ENCODE measurements around the gene NGF. TPM values are rescaled to one million over a fixed set of nuclear protein-coding genes. Genes with fewer than 3 reads are reported as not detected.

NGF gene
- total RNA-seq, 4 donors from 2014 or later = 0.42 to 1.4 (median 0.84) TPM; not detected in 1

- 71 to 91% methylated on average over 2 of the region's 2 CpGs for WGBS, 2 donors
- no peak overlapping the region for H3K4me3 ChIP-seq (ENCODE audit: low read depth, poor library complexity, severe bottlenecking)
- intact Hi-C loops (cut with DNase I; ENCODE audit: low total_unique reads) = loop anchor here (5.0 kb wide), 1 partner anchor 969 kb away; no protein-coding TSS in a partner anchor
- DNase-seq (ENCODE audit: low spot score in 2 of 2) = no peak
- TF ChIP-seq, protein P1, sequence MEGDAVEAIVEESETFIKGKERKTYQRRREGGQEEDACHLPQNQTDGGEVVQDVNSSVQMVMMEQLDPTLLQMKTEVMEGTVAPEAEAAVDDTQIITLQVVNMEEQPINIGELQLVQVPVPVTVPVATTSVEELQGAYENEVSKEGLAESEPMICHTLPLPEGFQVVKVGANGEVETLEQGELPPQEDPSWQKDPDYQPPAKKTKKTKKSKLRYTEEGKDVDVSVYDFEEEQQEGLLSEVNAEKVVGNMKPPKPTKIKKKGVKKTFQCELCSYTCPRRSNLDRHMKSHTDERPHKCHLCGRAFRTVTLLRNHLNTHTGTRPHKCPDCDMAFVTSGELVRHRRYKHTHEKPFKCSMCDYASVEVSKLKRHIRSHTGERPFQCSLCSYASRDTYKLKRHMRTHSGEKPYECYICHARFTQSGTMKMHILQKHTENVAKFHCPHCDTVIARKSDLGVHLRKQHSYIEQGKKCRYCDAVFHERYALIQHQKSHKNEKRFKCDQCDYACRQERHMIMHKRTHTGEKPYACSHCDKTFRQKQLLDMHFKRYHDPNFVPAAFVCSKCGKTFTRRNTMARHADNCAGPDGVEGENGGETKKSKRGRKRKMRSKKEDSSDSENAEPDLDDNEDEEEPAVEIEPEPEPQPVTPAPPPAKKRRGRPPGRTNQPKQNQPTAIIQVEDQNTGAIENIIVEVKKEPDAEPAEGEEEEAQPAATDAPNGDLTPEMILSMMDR (IDR thresholded peaks at IDR 0.05) = no peak
- TF ChIP-seq POLR2A (IDR thresholded peaks at IDR 0.05) = no peak
These were observed 18.3 kb upstream of the NGF start for GRCh38 chr1:115356356-115356755.

- 43 to 67% methylated on average over 2 of the region's 2 CpGs for WGBS, 2 donors
These were observed 17.0 kb upstream of the NGF start for GRCh38 chr1:115355069-115355468.

DNA sequence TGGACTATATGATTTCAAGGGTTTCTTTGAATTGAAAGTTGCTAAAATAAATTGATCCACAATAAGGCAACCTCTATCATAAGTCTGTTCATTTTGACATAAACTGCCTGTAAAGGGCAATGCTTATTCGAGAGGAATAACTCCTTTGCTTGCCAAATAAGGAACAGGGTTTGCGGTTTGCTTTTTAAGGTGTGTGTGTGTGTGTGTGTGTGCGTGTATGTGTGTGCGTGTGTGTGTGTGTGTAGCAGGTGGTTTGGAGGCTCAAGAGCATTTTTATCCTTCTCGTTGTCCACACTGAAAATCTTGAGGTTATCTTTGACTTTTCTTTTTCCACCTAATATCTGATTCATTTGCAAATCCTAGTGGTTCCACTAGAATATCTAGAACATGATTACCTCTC is 13.1 kb upstream of the NGF start:
- no peak overlapping the region for H3K4me3 ChIP-seq (ENCODE audit: low read depth, poor library complexity, severe bottlenecking)
- intact Hi-C loops (cut with DNase I; ENCODE audit: low total_unique reads) = no loop called here
- DNase-seq (ENCODE audit: low spot score in 2 of 2) = no peak
- no peak for TF ChIP-seq POLR2A (IDR thresholded peaks at IDR 0.05)
- TF ChIP-seq, protein P1 (IDR thresholded peaks at IDR 0.05) = no peak
- WGBS, 2 donors = 79 to 82% methylated on average over 5 of the region's 5 CpGs

More at GRCh38 chr1:115355069-115355468, 17.0 kb upstream of the NGF start:
- no peak for TF ChIP-seq POLR2A (IDR thresholded peaks at IDR 0.05)
- TF ChIP-seq, protein P1 (IDR thresholded peaks at IDR 0.05) = no peak
- no peak for DNase-seq (ENCODE audit: low spot score in 2 of 2)
- intact Hi-C loops (cut with DNase I; ENCODE audit: low total_unique reads) = loop anchor here (5.0 kb wide), 1 partner anchor 968 kb away; no protein-coding TSS in a partner anchor
- no peak overlapping the region for H3K4me3 ChIP-seq (ENCODE audit: low read depth, poor library complexity, severe bottlenecking)

DNA sequence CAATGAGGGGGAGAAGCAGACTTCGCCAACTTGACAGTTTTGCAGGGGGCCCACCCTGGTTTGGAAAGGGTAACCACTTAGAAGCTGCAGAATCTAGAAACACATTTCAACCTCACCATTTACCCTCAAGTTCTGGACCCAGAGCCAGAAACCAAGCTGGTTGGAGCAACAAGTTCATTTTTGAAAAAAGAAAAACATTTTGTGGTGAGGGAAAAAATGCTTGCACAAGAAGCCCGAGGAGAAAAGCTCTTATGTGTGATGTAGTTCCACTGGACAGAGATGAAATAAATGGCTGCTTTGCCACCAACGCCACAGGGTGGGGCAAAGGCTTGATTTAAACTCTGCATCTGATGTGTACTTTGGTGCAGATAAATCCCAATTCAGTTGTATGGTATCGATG is 10.6 kb upstream of the NGF start:
- DNase-seq (ENCODE audit: low spot score in 2 of 2) = no peak
- no peak overlapping the region for H3K4me3 ChIP-seq (ENCODE audit: low read depth, poor library complexity, severe bottlenecking)
- intact Hi-C loops (cut with DNase I; ENCODE audit: low total_unique reads) = no loop called here
- WGBS, 2 donors = 75 to 84% methylated on average over 4 of the region's 4 CpGs
- no peak for TF ChIP-seq POLR2A (IDR thresholded peaks at IDR 0.05)
- TF ChIP-seq, protein P1 (IDR thresholded peaks at IDR 0.05) = no peak

DNA sequence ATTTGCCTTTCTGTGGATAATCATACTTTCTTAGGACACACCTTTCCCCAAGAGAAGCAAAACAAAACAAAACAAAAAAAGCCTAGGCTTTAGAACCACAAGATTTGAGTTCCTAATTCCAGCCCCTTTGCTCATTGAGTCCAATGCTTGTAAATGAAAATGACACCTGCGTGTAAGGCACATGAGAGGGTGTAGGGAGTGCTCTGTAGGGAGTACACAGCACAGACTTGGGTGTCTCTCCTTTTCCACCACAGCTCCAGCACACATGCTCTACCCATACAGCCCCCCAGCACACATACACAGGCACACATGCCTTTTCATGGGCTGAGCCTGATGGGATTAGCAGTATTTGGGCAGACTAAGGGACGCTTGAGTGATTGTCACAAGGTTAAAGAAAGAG is 9.2 kb upstream of the NGF start:
- intact Hi-C loops (cut with DNase I; ENCODE audit: low total_unique reads) = no loop called here
- no peak for TF ChIP-seq POLR2A (IDR thresholded peaks at IDR 0.05)
- TF ChIP-seq, protein P1 (IDR thresholded peaks at IDR 0.05) = no peak
- no peak overlapping the region for H3K4me3 ChIP-seq (ENCODE audit: low read depth, poor library complexity, severe bottlenecking)
- DNase-seq (ENCODE audit: low spot score in 2 of 2) = no peak
- WGBS, 2 donors = 68 to 88% methylated on average over 2 of the region's 2 CpGs

GRCh38 chr1:115343200-115343737 is 5.2 kb upstream of the NGF start:
- intact Hi-C loops (cut with DNase I; ENCODE audit: low total_unique reads) = loop anchor here (2.0 kb wide), 1 partner anchor 32 kb away; no protein-coding TSS in a partner anchor
- 65 to 72% methylated on average over 2 of the region's 2 CpGs for WGBS, 2 donors
- TF ChIP-seq, protein P1 (IDR thresholded peaks at IDR 0.05) = no peak
- no peak for TF ChIP-seq POLR2A (IDR thresholded peaks at IDR 0.05)
- no peak overlapping the region for H3K4me3 ChIP-seq (ENCODE audit: low read depth, poor library complexity, severe bottlenecking)
- peak in 1 of 2 donors; percentile 70 for DNase-seq (ENCODE audit: low spot score in 2 of 2)

Measured in lower leg skin (tissue), 4 donors.